Midbrain (tissue), 1 donor: ENCODE results near the gene TMEM203.
"Not testable (repeated sequence)": the region's sequence is repeated elsewhere in the genome, so short reads cannot be mapped to it uniquely, and the experiment has no call there.

Experiments
- DNase-seq: peaks from one replicate; lab custom pipeline; 2025; lab: John Stamatoyannopoulos, UW

Gene TMEM203

DNA sequence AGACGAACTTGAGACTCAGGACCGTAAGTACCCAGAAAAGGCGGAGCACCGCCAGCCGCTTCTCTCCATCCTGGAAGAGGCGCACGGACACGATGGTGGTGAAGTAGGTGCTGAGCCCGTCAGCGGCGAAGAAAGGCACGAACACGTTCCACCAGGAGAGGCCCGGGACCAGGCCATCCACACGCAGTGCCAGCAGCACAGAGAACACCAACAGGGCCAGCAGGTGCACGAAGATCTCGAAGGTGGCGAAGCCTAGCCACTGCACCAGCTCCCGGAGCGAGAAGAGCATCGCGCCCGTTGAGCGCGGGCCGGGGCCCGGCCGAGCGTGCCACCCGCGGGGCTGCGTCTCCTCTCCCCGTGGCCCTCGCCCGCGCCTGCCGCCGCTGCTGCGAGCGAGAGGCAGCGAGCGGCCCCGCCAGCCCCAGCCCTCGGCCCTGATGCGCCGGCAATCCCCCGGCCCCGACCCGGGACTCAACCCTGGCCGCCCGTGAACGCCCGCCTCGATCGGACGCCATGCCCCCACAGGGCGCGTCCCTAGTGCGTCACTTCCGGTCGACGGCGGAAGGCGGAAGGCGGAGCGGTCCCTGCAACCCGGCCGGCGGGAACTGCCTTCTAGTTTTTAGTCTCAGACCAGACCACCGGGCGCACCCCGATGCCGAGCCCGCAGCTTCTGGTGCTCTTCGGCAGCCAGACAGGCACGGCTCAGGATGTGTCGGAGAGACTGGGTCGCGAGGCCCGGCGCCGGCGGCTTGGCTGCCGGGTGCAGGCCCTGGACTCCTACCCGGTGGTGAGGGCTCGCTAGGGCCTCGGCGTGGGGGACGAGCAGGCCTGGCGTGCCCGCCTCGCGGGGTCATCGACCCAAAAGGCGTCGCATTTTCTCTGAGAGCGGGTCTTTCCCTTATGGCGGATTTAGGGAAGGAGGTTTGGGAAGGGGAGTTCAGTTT lies at the start of gene TMEM203, which contains the start of gene NDOR1:
Gene TMEM203, minus strand, starts transcription at position 523 of the 944 bp plus-strand sequence. Its CDS starts 234 bp downstream, at position 289.
Gene NDOR1, plus strand, starts transcription at position 575 of the 944 bp plus-strand sequence. Its CDS starts 78 bp downstream, at position 653.
- peak; percentile 94 for DNase-seq

- DNase-seq = peak; percentile 89
These were observed 49.4 kb upstream of the TMEM203 start, which contains the start of gene NELFB for GRCh38 chr9:137254624-137255447. Gene NELFB (plus strand): TSS chr9:137255327.

- DNase-seq = no peak
These were observed 48.5 kb upstream of the TMEM203 start for GRCh38 chr9:137253717-137254623.

- DNase-seq = no peak
These were observed 47.4 kb upstream of the TMEM203 start for GRCh38 chr9:137252555-137253506.

DNA sequence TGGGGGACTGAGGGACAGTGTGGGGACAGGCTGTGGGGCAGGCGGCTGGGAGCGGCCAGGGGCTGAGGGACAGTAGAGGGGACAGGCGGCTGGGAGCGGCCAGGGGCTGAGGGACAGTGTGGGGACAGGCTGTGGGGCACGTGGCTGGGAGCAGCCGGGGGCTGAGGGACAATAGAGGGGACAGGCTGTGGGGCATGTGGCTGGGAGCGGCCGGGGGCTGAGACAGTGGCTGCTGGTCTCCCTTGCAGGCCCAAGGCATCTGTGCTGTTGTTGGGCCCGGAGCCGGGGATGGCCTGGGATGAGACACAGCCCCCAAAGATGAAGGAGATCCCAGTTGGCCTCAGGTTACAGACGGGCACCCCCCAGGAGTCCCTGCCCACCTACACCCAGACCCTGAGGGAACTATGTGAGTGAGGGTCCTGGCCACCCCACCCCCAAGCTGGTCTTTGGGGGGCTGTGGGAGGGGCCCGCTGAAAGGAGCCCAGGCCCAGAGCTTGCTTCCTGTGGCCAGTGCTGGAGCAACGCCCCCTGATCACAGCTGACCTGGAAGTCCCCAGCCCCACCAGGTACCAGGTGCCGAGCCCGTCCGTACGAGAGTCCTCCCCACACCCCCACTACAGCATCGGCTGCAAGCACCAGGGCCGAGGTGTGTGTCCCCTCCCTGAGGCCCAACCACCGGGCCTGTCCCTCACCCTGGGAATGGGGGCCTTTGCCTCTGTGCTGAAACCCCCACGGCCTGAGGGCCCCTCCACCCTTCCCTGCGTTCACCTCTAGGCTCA lies 46.2 kb upstream of the TMEM203 start:
- no peak for DNase-seq

- DNase-seq = no peak
These were observed 45.7 kb upstream of the TMEM203 start, which contains the start of gene STPG3 for GRCh38 chr9:137251194-137251461. Gene STPG3 (plus strand): TSS chr9:137251286. CDS start chr9:137251287, 1 bp downstream.

DNA sequence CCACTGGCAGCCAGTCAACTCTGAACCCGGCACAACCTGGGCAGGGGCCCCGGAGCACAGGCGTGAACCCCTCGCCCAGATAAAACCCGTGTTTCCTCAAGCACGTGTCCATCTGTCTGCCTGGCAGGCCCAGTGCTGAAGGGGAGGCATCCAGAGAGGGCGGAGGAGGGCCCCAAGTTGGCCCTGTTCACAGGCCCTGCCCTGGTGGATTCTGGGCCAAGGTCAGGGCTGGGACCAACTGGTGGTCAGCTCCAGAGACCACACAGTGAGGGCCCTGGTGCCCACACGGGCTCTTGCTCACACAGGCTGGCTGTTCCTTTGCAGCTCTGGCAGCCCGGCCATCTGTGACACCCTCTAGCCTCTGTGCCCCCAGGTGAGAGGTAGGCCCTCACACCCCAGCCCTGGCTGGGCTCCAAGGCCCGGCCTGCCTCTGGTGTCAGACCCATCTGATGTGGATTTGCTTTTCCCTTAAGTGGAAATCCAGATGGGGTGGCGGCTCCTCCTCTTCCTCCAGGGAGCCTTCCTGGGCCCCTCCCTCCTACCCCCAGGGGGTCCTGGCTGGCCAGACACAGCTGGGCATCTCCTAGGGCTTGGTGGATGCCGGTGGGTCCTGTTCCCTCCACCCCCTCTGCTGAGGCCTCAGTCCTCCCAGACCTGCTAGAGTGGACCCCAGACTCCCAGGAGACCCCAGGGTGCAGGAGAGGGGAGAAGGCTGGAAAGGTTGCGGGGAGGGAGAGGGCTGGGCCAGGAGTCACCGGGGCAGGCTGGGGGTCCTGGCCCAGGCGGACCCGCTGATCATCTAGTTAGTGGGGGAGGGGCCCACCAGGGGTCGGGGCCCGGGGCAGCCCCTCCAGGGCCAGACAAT lies 45.1 kb upstream of the TMEM203 start:
- DNase-seq = no peak

- DNase-seq = no peak
These were observed 42.4 kb upstream of the TMEM203 start for GRCh38 chr9:137247916-137248175.

DNA sequence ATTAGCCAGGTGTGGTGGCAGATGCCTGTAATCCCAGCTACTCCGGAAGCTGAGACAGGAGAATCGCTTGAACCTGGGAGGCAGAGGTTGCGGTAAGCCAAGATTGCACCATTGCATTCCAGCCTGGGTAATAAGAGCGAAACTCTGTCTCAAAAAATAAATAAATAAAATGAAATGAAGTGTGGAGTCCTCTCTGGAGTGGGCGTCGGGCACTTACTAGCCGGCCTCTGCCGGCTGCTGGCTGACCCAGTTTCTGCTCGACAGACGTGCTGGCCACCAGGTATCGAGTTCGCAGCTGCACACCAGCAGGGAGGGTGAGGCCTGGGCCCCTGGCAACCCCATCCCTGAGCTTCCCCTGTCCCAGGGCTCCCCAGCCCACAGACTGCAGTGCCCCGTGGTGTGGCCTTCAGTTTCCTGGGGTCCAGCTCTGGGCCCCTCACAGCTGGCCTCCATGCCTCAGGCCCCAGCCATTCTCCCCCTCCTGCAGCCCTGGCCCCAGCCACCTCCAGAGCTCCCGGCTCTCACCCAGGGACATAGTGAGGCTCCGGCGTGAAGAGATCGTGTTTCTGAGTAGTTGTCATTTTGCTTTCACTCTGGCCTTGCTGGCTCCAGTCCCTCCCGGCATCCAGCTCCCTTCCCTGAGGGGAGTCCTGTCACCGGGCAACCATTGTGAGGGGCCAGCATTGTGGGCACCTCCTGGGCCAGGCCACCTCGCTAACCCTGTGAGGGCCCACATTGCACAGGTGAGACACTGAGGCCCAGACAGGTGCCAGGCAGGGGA lies 41.9 kb upstream of the TMEM203 start:
- DNase-seq = no peak

- DNase-seq = no peak
These were observed 40.3 kb upstream of the TMEM203 start for GRCh38 chr9:137245450-137246421.

- no peak for DNase-seq
These were observed 39.3 kb upstream of the TMEM203 start for GRCh38 chr9:137244486-137245449.

GRCh38 chr9:137243626-137244485 lies 38.4 kb upstream of the TMEM203 start:
- DNase-seq = no peak

GRCh38 chr9:137243266-137243625 lies 37.8 kb upstream of the TMEM203 start:
- not testable (repeated sequence) for DNase-seq

DNA sequence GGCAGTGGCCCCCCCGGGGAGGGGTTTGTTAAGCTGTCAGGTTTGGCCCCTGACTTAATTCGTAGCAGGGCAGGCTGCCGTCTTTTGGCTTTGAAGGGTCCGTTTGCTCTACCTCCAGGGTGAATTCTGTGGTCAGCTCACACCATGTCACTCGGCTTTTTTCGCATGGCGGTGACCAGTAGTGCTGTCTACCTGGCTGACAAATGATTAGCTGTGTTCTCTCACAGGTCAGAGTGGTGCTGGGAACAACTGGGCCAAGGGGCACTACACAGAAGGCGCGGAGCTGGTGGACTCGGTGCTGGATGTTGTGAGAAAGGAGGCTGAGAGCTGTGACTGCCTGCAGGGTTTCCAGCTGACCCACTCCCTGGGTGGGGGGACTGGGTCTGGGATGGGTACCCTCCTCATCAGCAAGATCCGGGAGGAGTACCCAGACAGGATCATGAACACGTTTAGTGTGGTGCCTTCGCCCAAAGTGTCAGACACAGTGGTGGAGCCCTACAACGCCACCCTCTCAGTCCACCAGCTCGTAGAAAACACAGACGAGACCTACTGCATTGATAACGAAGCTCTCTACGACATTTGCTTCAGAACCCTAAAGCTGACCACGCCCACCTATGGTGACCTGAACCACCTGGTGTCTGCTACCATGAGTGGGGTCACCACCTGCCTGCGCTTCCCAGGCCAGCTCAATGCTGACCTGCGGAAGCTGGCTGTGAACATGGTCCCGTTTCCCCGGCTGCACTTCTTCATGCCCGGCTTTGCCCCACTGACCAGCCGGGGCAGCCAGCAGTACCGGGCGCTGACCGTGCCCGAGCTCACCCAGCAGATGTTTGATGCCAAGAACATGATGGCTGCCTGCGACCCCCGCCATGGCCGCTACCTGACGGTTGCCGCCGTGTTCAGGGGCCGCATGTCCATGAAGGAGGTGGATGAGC lies 37.1 kb upstream of the TMEM203 start:
- no peak for DNase-seq
